ENCODE data around the gene CCDC89. TPM values are rescaled to one million over a fixed set of nuclear protein-coding genes. Genes with fewer than 3 reads are reported as not detected.

The CCDC89 gene
- total and polyA plus RNA-seq, 12 donors: 0.22 to 0.83 (median 0.52) TPM

GRCh38 chr11:85698195-85698594, 12.2 kb upstream of the CCDC89 start:
- intact Hi-C loops (cut with DNase I): loop anchor here in 4 of 10 donors (5.0 to 10.0 kb wide), 3 partner anchors 117 to 129 kb away; partner anchors contain the start of gene SYTL2 (in 2 of the 4)
- peaks cover 0 to 13% (median 0%) of the 10 kb centered on the region in 9 donors for H3K4me1 ChIP-seq
- H3K36me3 ChIP-seq: peaks cover 0 to 51% (median 0%) of the 10 kb centered on the region in 9 donors
- TF ChIP-seq, protein P1, sequence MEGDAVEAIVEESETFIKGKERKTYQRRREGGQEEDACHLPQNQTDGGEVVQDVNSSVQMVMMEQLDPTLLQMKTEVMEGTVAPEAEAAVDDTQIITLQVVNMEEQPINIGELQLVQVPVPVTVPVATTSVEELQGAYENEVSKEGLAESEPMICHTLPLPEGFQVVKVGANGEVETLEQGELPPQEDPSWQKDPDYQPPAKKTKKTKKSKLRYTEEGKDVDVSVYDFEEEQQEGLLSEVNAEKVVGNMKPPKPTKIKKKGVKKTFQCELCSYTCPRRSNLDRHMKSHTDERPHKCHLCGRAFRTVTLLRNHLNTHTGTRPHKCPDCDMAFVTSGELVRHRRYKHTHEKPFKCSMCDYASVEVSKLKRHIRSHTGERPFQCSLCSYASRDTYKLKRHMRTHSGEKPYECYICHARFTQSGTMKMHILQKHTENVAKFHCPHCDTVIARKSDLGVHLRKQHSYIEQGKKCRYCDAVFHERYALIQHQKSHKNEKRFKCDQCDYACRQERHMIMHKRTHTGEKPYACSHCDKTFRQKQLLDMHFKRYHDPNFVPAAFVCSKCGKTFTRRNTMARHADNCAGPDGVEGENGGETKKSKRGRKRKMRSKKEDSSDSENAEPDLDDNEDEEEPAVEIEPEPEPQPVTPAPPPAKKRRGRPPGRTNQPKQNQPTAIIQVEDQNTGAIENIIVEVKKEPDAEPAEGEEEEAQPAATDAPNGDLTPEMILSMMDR (IDR thresholded peaks at IDR 0.05): no peak
- H3K27ac ChIP-seq: no peak overlapping the region
- no peaks in the 10 kb centered on the region for H3K9me3 ChIP-seq
- WGBS, 2 donors: 86 to 92% methylated on average over 1 of the region's 1 CpG
- H3K27me3 ChIP-seq: no peaks in the 10 kb centered on the region
- H3K4me3 ChIP-seq: no peak overlapping the region
- DNase-seq (no peak), ATAC-seq (no peak)

GRCh38 chr11:85697747-85698146, 11.8 kb upstream of the CCDC89 start:
- intact Hi-C loops (cut with DNase I): loop anchor here in 4 of 10 donors (5.0 to 10.0 kb wide), 3 partner anchors 117 to 130 kb away; partner anchors contain the start of gene SYTL2 (in 2 of the 4)
- 89 to 93% methylated on average over 2 of the region's 2 CpGs for WGBS, 2 donors
- no peak overlapping the region for H3K27ac ChIP-seq
- TF ChIP-seq, protein P1 (IDR thresholded peaks at IDR 0.05): no peak
- no peak for DNase-seq
- no peaks in the 10 kb centered on the region for H3K27me3 ChIP-seq
- no peak for ATAC-seq
- H3K4me1 ChIP-seq: peaks cover 0 to 13% (median 0%) of the 10 kb centered on the region in 9 donors
- H3K36me3 ChIP-seq: peaks cover 0 to 53% (median 0%) of the 10 kb centered on the region in 9 donors
- H3K4me3 ChIP-seq: no peak overlapping the region
- no peaks in the 10 kb centered on the region for H3K9me3 ChIP-seq

GRCh38 chr11:85695546-85695945, 9.6 kb upstream of the CCDC89 start:
- TF ChIP-seq, protein P1 (IDR thresholded peaks at IDR 0.05): no peak
- Histone ChIP-seq H3K36me3 (peaks cover 0 to 51% (median 0%) of the 10 kb centered on the region in 9 donors), H3K27me3 (no peaks in the 10 kb centered on the region), H3K4me3 (no peak overlapping the region), H3K4me1 (peaks cover 0 to 12% (median 0%) of the 10 kb centered on the region in 9 donors), H3K27ac (no peak overlapping the region), H3K9me3 (no peaks in the 10 kb centered on the region)
- intact Hi-C loops (cut with DNase I): loop anchor here in 6 of 10 donors (2.0 to 10.0 kb wide), 4 partner anchors 119 to 132 kb away; partner anchors contain the start of gene SYTL2 (in 2 of the 6)
- DNase-seq: no peak
- no peak for ATAC-seq

GRCh38 chr11:85694385-85694980, 8.5 kb upstream of the CCDC89 start:
- intact Hi-C loops (cut with DNase I): loop anchor here in 8 of 10 donors (2.0 to 10.0 kb wide), 4 partner anchors 120 to 133 kb away; partner anchors contain the start of gene SYTL2 (in 2 of the 8)
- H3K36me3 ChIP-seq: peaks cover 0 to 46% (median 0%) of the 10 kb centered on the region in 9 donors
- ATAC-seq (no peak), DNase-seq (no peak)
- H3K27me3 ChIP-seq: no peaks in the 10 kb centered on the region
- H3K4me3 ChIP-seq: no peak overlapping the region
- TF ChIP-seq, protein P1 (IDR thresholded peaks at IDR 0.05): peak in 8 of 9 donors; percentile 16 to 73 (median 60)
- no peak overlapping the region for H3K27ac ChIP-seq
- 87 to 100% methylated on average over 1 of the region's 1 CpG for WGBS, 2 donors
- peaks cover 0 to 1% (median 0%) of the 10 kb centered on the region in 9 donors for H3K4me1 ChIP-seq
- H3K9me3 ChIP-seq: no peaks in the 10 kb centered on the region
